A204.1 (cell line): ENCODE measurements around the gene ARHGAP23.
"Not testable (repeated sequence)": the region's sequence is repeated elsewhere in the genome, so short reads cannot be mapped to it uniquely, and the experiment has no call there.

Source experiments
- FAIRE-seq: peaks from 2 replicates; lab custom pipeline; 2012; peaks lifted over from hg19 to GRCh38; lab: Jason Lieb, UNC

Gene ARHGAP23

GRCh38 chr17:38492067-38493040 lies 64.1 kb downstream of the ARHGAP23 start:
- not testable (repeated sequence) for FAIRE-seq

- not testable (repeated sequence) for FAIRE-seq
Observed at GRCh38 chr17:38494152-38494551, 65.9 kb downstream of the ARHGAP23 start.

GRCh38 chr17:38497656-38498055 lies 69.4 kb downstream of the ARHGAP23 start:
- FAIRE-seq: not testable (repeated sequence)

- FAIRE-seq: no peak
Observed at GRCh38 chr17:38498353-38498752, 70.1 kb downstream of the ARHGAP23 start.

GRCh38 chr17:38499230-38499629 lies 71.0 kb downstream of the ARHGAP23 start:
- FAIRE-seq: not testable (repeated sequence)

GRCh38 chr17:38501718-38502117 lies 73.5 kb downstream of the ARHGAP23 start:
- not testable (repeated sequence) for FAIRE-seq

- FAIRE-seq: not testable (repeated sequence)
Observed at GRCh38 chr17:38503286-38503913, 75.1 kb downstream of the ARHGAP23 start.

- FAIRE-seq: no peak
Observed at GRCh38 chr17:38504216-38504615, 76.0 kb downstream of the ARHGAP23 start.

- no peak for FAIRE-seq
Observed at GRCh38 chr17:38507436-38507835, 79.2 kb downstream of the ARHGAP23 start.

GRCh38 chr17:38507921-38508569 lies 79.8 kb downstream of the ARHGAP23 start:
- no peak for FAIRE-seq

GRCh38 chr17:38508570-38508950 lies 80.3 kb downstream of the ARHGAP23 start:
- no peak for FAIRE-seq

- no peak for FAIRE-seq
Observed at GRCh38 chr17:38508954-38509771, 80.9 kb downstream of the ARHGAP23 start.

GRCh38 chr17:38509772-38510420 lies 81.6 kb downstream of the ARHGAP23 start:
- FAIRE-seq: no peak

- no peak for FAIRE-seq
Observed at GRCh38 chr17:38510421-38511149, 82.3 kb downstream of the ARHGAP23 start.

GRCh38 chr17:38511150-38512108 lies 83.2 kb downstream of the ARHGAP23 start:
- no peak for FAIRE-seq

GRCh38 chr17:38512473-38513058 lies 84.3 kb downstream of the ARHGAP23 start:
- no peak for FAIRE-seq

- not testable (repeated sequence) for FAIRE-seq
Observed at GRCh38 chr17:38526526-38526925, 98.3 kb downstream of the ARHGAP23 start.

GRCh38 chr17:38528141-38528540 lies 99.9 kb downstream of the ARHGAP23 start:
- not testable (repeated sequence) for FAIRE-seq

- FAIRE-seq: not testable (repeated sequence)
Observed at GRCh38 chr17:38530856-38531255, 102.6 kb downstream of the ARHGAP23 start.
